Loucy (cell line): ENCODE data around the gene CEP85L.

Experiments used
- CTCF ChIP-seq: fragments of 200-600 bp; sonication (generic); conservative IDR thresholded peaks from 2 replicates; pipeline ENCODE4 v1.5.1; 2014; ENCODE audit warnings: mild to moderate bottlenecking, antibody characterized with exemption, low read length
- EZH2phosphoT487 ChIP-seq: fragments of 200-600 bp; IDR thresholded peaks from 2 replicates; pipeline ENCODE4 v1.6.1; 2018; ENCODE audit warnings: antibody characterized with exemption, mild to moderate bottlenecking, moderate library complexity, borderline replicate concordance

DNA sequence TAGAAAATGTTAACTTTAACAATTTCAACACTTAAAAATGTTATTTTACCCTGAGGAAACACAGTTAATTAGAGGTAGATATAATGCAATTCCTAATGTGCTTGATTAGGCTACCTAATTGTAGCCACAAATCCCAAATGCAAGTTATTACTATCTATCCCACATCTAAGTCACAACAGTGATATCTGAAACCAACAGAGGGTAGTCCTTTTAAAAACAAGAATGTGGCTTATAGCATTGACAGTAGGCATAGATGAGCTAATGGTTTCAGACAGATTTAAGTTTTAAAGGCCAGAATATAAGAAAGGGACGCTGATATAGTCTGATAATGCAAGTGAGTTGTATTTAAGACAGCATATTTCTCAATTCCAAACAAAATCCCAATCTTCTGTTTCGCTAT is 80.3 kb downstream of the CEP85L start:
- TF ChIP-seq CTCF: no peak
- TF ChIP-seq EZH2phosphoT487: no peak
